Loucy (cell line): ENCODE measurements around the gene JTB.
"Not testable (repeated sequence)": the region's sequence is repeated elsewhere in the genome, so short reads cannot be mapped to it uniquely, and the experiment has no call there.

Source experiments
- H2AFZ ChIP-seq: fragments of 200-600 bp; sonication (generic); 2 replicates; pipeline ENCODE4 v1.6.0; 2016; ENCODE audit warnings: antibody characterized with exemption, mild to moderate bottlenecking, low read length, moderate library complexity
- H3F3A ChIP-seq: fragments of 200-600 bp; 2 replicates; pipeline ENCODE4 v1.6.0; 2016; ENCODE audit warnings: antibody characterized with exemption, low read depth, mild to moderate bottlenecking
- H3K27me3 ChIP-seq: fragments of 200-600 bp; sonication (generic); 2 replicates; pipeline ENCODE4 v1.6.1; 2014; ENCODE audit warnings: low read length, mild to moderate bottlenecking; ENCODE audit not compliant: insufficient read depth, poor library complexity, severe bottlenecking
- H3K36me3 ChIP-seq: fragments of 200-600 bp; sonication (generic); 2 replicates; pipeline ENCODE4 v1.6.1; 2016; ENCODE audit warnings: low read length; ENCODE audit not compliant: insufficient read depth
- H3K4me1 ChIP-seq: fragments of 200-600 bp; sonication (generic); 2 replicates; pipeline ENCODE4 v1.5.1; 2014; ENCODE audit warnings: low read length, mild to moderate bottlenecking; ENCODE audit not compliant: insufficient read depth, poor library complexity, severe bottlenecking
- H3K4me2 ChIP-seq: fragments of 200-600 bp; sonication (generic); 2 replicates; pipeline ENCODE4 v1.6.0; 2014; ENCODE audit warnings: antibody characterized with exemption, low read length, low read depth, mild to moderate bottlenecking; ENCODE audit not compliant: poor library complexity, severe bottlenecking
- H3K4me3 ChIP-seq: fragments of 200-600 bp; sonication (generic); 2 replicates; pipeline ENCODE4 v1.5.1; 2014; ENCODE audit warnings: low read length, mild to moderate bottlenecking, mixed read lengths; ENCODE audit not compliant: poor library complexity, severe bottlenecking
- H3K79me2 ChIP-seq: fragments of 200-600 bp; sonication (generic); 2 replicates; pipeline ENCODE4 v1.6.1; 2014; ENCODE audit warnings: low read length; ENCODE audit not compliant: insufficient read depth
- H3K9ac ChIP-seq: fragments of 200-600 bp; sonication (generic); 2 replicates; pipeline ENCODE4 v1.6.0; 2014; ENCODE audit warnings: mild to moderate bottlenecking, low read depth, low read length, moderate library complexity; ENCODE audit not compliant: poor library complexity, severe bottlenecking
- H3K9me2 ChIP-seq: fragments of 200-600 bp; sonication (generic); replicated peaks from 2 replicates; pipeline ENCODE4 v1.6.1; 2016; ENCODE audit warnings: low read depth, low read length, mixed read lengths
- H3K9me3 ChIP-seq: fragments of 200-600 bp; sonication (generic); 2 replicates; pipeline ENCODE4 v1.6.1; 2014; ENCODE audit warnings: mild to moderate bottlenecking, antibody characterized with exemption, low read length, low read depth; ENCODE audit not compliant: insufficient read depth
- H4K20me1 ChIP-seq: fragments of 200-600 bp; sonication (generic); 2 replicates; pipeline ENCODE4 v1.6.0; 2014; ENCODE audit warnings: antibody characterized with exemption, low read length, mild to moderate bottlenecking; ENCODE audit not compliant: insufficient read depth, poor library complexity, severe bottlenecking
- EZH2phosphoT487 ChIP-seq: fragments of 200-600 bp; IDR thresholded peaks from 2 replicates; pipeline ENCODE4 v1.6.1; 2018; ENCODE audit warnings: antibody characterized with exemption, mild to moderate bottlenecking, moderate library complexity, borderline replicate concordance
- TF ChIP-seq, protein P1 (sequence below): fragments of 200-600 bp; sonication (generic); conservative IDR thresholded peaks from 2 replicates; pipeline ENCODE4 v1.5.1; 2014; ENCODE audit warnings: mild to moderate bottlenecking, antibody characterized with exemption, low read length

JTB gene

DNA sequence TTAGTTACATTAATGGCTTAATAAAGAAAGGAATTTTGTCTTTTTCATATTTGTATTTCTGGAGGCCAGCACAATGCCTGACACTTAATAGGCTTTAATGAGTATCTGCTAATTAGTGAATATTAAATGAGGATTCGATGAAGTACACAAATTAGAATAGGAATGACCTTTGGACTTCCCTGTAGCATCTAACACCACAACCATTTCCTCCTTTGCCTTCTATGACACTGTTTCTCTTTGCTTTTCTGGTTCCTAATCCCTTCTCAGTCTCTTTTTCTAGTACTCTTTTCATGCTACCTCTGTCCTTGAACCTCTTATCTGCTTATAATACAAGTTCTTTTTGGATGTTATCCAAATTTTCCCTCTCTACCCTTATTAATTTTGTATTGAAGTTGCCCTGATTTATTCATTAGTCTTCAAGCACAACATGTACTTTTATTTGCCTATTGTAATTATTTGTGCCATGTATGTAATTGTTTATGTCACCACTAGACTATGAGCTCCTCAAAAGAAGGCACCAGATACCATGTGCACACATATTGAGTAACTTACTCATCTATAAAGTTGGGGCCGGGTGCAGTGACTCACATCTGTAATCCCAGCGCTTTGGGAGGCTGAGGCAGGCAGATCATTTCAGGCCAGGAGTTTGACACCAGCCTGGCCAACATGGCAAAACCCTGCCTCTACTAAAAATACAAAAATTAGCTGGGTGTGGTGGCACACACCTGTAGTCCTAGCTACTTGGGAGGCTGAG, 36.9 kb upstream of the JTB start:
- H3K9me2 ChIP-seq, result no peaks in the 10 kb centered on the region
- H3K9ac ChIP-seq, result no peak overlapping the region
- no peaks in the 10 kb centered on the region for H4K20me1 ChIP-seq
- H3K4me1 ChIP-seq, result no peaks in the 10 kb centered on the region
- H3F3A ChIP-seq, result no peaks in the 10 kb centered on the region
- no peak overlapping the region for H3K4me2 ChIP-seq
- H3K27me3 ChIP-seq, result no peaks in the 10 kb centered on the region
- H3K4me3 ChIP-seq, result no peak overlapping the region
- TF ChIP-seq, protein P1, sequence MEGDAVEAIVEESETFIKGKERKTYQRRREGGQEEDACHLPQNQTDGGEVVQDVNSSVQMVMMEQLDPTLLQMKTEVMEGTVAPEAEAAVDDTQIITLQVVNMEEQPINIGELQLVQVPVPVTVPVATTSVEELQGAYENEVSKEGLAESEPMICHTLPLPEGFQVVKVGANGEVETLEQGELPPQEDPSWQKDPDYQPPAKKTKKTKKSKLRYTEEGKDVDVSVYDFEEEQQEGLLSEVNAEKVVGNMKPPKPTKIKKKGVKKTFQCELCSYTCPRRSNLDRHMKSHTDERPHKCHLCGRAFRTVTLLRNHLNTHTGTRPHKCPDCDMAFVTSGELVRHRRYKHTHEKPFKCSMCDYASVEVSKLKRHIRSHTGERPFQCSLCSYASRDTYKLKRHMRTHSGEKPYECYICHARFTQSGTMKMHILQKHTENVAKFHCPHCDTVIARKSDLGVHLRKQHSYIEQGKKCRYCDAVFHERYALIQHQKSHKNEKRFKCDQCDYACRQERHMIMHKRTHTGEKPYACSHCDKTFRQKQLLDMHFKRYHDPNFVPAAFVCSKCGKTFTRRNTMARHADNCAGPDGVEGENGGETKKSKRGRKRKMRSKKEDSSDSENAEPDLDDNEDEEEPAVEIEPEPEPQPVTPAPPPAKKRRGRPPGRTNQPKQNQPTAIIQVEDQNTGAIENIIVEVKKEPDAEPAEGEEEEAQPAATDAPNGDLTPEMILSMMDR, result no peak
- no peak for TF ChIP-seq EZH2phosphoT487
- no peaks in the 10 kb centered on the region for H3K79me2 ChIP-seq
- no peak overlapping the region for H2AFZ ChIP-seq
- no peaks in the 10 kb centered on the region for H3K36me3 ChIP-seq
- H3K9me3 ChIP-seq, result no peaks in the 10 kb centered on the region

DNA sequence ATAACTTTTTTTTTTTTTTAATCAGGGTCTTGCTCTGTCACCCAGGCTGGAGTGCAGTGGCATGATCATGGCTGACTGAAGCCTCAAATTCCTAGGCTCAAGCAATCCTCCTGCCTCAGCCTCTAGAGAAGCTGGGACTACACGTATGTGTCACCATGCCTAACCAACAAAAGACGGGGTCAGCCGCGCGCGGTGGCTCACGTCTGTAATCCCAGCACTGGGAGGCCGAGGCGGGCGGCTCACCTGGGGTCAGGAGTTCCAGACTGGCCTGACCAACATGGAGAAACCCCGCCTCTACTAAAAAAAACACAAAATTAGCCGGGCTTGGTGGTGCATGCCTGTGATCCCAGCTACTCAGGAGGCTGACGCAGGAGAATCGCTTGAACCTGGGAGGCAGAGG, 35.1 kb upstream of the JTB start:
- H3K79me2 ChIP-seq, H3K9ac ChIP-seq, H3K4me3 ChIP-seq, H3K36me3 ChIP-seq, H3K27me3 ChIP-seq, H3K9me2 ChIP-seq, H4K20me1 ChIP-seq, H3K9me3 ChIP-seq, H3F3A ChIP-seq, H2AFZ ChIP-seq, H3K4me1 ChIP-seq, H3K4me2 ChIP-seq: not testable (repeated sequence)

DNA sequence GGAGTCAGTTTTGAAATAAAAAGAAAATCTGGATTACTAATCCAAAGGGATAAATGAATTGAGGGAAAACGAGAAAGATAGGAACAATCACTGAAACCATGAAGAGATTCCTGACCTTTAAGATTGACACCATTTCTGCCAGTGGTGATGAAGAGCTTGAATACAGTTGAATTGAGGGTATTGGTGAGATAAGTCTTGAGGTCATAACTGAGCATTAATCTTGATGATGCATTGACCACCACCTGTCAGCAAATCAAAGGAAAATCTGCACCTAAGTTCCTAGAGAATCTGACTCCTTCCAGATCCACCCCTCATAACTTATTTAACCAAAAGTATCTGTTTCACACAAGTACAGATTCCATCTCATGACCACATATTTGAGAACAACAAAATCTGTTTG, 34.7 kb upstream of the JTB start:
- Histone ChIP-seq H2AFZ (no peak overlapping the region), H3K27me3 (no peaks in the 10 kb centered on the region), H3F3A (no peaks in the 10 kb centered on the region), H3K36me3 (no peaks in the 10 kb centered on the region), H3K4me1 (no peaks in the 10 kb centered on the region), H3K9ac (no peak overlapping the region), H3K9me3 (no peaks in the 10 kb centered on the region), H3K9me2 (no peaks in the 10 kb centered on the region), H3K79me2 (no peaks in the 10 kb centered on the region), H4K20me1 (no peaks in the 10 kb centered on the region), H3K4me3 (no peak overlapping the region), H3K4me2 (no peak overlapping the region)
- TF ChIP-seq, protein P1, result no peak
- TF ChIP-seq EZH2phosphoT487, result no peak

DNA sequence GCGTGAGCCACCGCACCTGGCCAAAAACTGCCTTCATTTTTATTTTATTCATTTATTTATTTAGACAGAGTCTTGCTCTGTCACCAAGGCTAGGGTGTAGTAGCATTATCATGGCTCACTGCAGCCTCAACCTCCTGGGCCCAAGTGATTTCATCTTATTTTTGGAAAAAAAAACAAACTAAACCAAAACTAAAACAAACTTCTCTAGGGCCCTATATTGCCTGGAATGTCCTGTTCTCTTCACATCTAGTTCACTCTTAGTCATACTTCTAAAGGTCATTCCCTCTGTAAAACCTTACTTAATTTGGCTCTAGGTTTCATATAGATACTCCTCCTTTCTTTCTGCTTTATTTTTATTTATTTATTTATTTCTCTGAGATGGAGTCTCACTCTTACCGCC, 28.7 kb upstream of the JTB start:
- H4K20me1 ChIP-seq, result no peaks in the 10 kb centered on the region
- TF ChIP-seq, protein P1, result no peak
- no peak for TF ChIP-seq EZH2phosphoT487
- H3K9ac ChIP-seq, result no peak overlapping the region
- no peaks in the 10 kb centered on the region for H3F3A ChIP-seq
- no peaks in the 10 kb centered on the region for H3K9me2 ChIP-seq
- no peaks in the 10 kb centered on the region for H3K4me1 ChIP-seq
- H3K4me3 ChIP-seq, result no peak overlapping the region
- H2AFZ ChIP-seq, result no peak overlapping the region
- H3K9me3 ChIP-seq, result no peaks in the 10 kb centered on the region
- H3K36me3 ChIP-seq, result no peaks in the 10 kb centered on the region
- no peak overlapping the region for H3K4me2 ChIP-seq
- no peaks in the 10 kb centered on the region for H3K79me2 ChIP-seq
- no peaks in the 10 kb centered on the region for H3K27me3 ChIP-seq
